Right renal pelvis (tissue), 4 donors: ENCODE results near the gene NFASC. TPM values are rescaled to one million over a fixed set of nuclear protein-coding genes. Genes with fewer than 3 reads are reported as not detected.

Experiments used
- DNase-seq, 4 donors: peaks; one replicate each; pipeline ENCODE4 v3.0.0-alpha.2; 2013; ENCODE audit warnings: low read depth in 4 of 4, low spot score in 3 of 4, missing footprints in 1 of 4
- polyA plus RNA-seq, 4 donors: library from polyadenylated mRNA; unstranded; fragments of 120-200 nt; gene quantifications; one replicate each; pipeline ENCODE4 v1.2.1, GENCODE V29; 2013; ENCODE audit not compliant: insufficient read length in 4 of 4

Gene NFASC
- polyA plus RNA-seq, 4 donors: 13.0 to 34.1 (median 15.3) TPM

DNA sequence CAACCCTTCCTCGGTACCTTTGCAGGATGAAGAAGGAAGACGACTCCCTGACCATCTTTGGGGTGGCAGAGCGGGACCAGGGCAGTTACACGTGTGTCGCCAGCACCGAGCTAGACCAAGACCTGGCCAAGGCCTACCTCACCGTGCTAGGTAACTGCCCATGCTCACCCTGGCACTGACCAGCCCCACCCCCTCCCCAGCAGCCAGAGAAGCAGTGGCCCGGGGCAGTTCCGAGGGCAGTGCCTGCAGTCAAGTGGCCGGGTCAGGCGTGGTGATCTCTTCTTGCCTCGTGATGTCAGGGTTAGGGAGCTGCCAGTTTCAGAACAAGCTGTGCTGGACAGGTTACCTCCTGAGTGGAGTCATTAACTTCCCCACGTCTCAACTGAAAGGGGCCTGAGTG, 106.0 kb downstream of the NFASC start:
- DNase-seq: no peak

DNA sequence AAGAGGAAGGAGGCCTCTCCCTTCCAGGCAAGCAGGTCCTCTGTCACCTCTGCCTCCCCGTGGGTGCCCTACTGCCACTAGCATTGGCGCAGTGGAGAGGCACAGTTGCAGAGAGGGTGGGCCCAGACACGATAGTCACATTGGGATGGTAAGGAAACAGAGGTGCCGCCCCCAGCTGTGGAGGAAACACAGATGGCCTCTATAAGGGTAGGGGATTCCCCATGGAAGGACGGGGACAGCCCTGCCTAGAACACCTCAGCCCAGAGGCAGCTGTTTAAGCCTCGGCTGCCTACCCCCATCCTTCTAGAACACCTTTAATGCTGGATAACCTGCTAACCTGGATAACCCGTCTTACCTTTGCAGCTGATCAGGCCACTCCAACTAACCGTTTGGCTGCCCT, 106.7 kb downstream of the NFASC start:
- no peak for DNase-seq

DNA sequence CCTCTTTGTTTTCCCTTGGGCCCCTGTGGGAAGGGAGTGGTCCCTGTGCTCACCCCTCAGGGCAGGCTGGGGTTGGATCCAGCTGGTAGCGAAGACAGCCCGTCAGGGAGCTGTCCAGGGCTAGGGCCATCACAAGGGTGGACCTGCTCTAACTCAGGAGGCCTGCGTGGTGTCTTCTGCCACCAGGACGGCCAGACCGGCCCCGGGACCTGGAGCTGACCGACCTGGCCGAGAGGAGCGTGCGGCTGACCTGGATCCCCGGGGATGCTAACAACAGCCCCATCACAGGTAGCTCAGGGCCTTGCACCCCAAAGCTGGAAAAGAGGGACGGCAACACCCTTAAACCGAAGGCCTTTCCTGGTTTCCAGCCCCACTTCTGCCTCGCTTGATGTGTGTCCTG, 108.1 kb downstream of the NFASC start:
- no peak for DNase-seq

- DNase-seq: no peak
Measured at GRCh38 chr1:204979306-204979705, 108.6 kb downstream of the NFASC start.

GRCh38 chr1:204979891-204980649, 109.4 kb downstream of the NFASC start:
- no peak for DNase-seq

DNA sequence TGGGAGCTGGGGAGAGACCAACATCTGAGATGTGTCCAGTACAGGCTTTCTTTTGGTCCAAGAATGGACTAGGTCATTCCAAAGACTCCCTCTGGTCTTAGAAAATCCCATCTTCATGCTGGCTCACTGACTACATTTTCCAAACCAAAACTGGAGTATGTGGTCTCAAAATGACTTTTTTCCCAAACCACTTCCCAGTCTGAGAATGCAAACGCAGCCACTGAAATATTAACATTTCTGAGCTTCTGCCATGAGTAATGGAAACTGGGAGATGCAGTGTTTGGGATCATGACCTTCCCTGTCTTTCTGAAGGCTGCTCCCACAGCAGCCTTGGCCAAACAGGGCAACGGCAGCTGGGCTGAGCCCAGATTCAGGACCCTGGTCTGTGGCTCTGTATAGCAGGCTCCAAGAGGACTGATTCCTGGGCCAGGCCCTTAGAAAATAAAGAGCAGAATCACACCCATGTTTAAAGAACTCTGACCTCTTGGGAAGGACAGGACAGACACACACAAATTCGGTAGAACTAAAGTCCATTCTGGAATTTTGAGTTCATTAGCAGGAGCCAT, 110.3 kb downstream of the NFASC start:
- DNase-seq: no peak

- no peak for DNase-seq
Measured at GRCh38 chr1:204983136-204983535, 112.5 kb downstream of the NFASC start.

DNA sequence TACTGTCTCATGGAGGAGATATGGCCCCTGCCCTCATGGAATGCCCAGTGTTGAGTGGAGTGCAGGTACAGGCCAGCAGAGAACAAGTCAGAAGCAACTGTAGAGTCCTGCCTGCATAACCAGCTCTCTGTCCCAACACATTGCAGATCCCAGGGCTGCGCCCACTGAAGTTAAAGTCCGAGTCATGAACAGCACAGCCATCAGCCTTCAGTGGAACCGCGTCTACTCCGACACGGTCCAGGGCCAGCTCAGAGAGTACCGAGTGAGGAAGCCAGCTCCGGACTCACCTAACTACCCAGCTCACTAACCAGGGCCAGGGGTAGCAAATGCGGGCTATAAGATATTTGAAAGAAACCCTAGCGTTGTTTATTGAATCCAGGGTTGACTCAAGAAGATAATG, 113.2 kb downstream of the NFASC start:
- DNase-seq: no peak

- DNase-seq: no peak
Measured at GRCh38 chr1:204984499-204984898, 113.8 kb downstream of the NFASC start.

DNA sequence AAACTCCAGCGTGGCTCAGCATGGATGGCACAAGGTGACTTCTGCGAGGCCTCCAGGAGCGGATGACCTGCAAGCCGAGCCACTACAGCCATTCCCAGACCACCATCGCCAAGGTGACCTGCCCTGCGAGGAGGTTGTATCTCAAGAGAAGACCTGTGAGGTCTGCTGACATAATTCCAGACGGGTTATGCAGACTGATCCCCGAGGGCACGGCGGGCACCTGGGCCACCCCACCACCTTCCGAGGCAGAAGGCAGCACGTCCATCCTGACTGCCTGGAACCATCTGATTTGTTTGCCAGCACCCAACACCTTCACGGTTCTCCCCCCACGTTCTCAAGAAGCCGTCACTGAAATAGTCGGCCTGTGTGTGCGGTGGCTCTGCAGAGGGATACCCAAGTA, 115.5 kb downstream of the NFASC start:
- no peak for DNase-seq

DNA sequence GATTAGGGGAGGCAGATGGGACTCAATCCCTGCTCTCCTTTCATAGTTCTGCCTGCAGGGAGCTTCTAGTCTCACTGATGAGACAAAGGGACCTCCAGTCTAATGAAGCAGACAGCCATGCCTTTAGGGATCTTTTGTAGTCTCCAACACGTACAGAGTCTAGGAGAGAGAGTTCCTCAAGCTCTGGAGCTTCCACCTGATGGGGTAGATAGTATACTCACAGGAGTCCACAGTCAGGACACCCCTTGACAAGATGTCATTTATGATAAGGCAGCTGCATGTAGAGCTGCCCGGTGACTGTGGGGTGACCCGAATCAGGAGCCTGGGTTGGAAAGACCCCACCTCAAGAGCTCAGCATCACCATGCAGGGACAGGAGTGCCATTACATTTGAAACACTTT, 117.0 kb downstream of the NFASC start:
- no peak for DNase-seq

DNA sequence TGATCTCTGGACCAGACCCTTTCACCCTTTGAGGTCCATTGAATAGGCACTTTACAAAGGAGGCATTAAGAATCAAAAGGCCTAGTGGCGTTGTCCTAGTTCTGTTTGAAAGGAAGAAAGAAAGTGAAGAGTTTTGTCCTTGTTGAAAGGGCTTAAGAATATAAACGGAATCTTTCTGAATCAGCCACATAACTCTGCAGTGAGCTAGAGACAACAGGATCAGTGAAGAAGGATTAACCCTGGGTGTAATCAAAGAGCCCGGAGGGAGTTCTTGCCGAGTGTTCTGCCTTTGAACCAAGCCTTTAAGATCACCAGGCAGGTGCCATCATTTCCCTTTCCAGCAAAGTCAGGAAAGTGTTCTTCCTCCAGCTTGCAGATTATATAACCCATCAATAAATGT, 117.5 kb downstream of the NFASC start:
- DNase-seq: no peak

DNA sequence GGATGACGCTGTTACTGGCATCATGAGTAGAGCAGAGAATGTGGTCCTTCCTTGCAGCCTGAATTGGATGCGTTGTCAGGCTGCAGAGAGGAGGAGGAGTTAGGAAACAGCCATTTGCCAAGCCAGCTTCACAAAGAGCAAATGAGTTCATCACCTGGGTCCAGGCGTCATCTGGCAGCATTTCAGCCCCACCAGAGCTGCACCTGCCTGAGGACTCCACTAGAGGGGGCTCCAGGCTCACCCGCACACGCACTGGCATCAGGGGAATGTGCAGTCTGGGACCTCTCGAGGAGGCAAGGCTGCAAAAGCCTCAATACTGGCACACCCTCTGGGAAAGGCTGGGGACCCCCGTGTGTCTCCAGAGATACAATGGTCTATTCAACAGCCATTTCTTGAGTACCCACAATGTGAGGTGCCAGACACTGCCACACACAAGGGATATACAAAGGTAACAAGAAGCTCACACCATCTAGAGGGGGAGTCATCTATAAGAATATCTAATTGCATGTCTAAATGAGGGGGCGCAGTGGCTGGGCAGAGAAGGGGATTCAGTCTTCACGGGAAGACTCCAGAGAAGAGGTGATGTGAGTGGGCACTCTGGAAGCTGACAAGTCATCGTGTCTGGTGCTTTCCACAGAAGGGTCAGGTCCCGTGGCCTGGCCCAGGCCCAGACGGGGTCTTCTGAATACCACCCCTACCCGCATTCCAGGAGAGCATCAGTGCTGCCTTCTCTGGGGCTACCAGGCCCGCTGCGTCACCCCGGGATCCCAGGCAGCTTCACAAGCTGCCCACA, 118.8 kb downstream of the NFASC start:
- DNase-seq: peak in 2 of 4 donors; percentile 47 to 64

- no peak for DNase-seq
Measured at GRCh38 chr1:204990059-204990664, 119.5 kb downstream of the NFASC start.

- no peak for DNase-seq
Measured at GRCh38 chr1:204990721-204991341, 120.2 kb downstream of the NFASC start.

GRCh38 chr1:204991342-204991844, 120.7 kb downstream of the NFASC start:
- DNase-seq: no peak

- no peak for DNase-seq
Measured at GRCh38 chr1:204992201-204992997, 121.7 kb downstream of the NFASC start.

GRCh38 chr1:204992998-204993314, 122.3 kb downstream of the NFASC start:
- DNase-seq: no peak

DNA sequence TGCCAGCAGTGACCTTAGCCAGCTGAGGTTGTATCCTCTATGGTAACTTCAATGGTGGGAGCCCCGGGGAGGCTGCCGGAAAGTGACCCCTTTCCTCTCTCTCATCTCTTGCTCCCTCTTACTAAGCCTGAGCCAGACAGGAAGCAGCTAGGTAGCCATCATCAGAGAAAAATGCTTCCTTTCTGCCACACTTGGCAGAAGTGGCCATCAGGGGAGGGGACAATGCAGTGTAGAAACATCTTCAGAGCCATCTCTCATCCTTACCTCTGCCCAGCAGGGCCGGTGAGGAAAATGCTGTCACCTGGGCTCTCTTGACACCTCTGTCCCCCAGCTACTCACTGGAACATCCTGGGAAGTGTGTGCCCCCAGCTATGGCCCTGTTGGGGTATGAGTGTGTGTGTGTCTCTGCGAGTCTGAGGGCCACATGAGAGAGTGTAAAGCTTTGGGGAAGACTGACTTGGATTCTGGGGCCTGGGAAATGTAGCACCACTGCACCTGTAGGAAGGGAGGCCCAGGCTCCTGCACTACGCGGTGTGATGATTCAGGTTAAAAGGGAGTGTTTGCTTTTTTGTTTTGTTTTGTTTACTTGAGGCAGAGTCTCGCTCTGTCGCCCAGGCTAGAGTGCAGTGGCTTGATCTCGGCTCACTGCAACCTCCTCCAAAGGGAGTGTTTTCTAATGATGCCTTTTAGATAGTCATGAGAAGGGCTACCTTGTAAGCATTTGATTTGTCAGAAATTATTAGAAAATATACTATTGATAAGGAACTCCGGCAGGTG, 123.6 kb downstream of the NFASC start:
- no peak for DNase-seq
